ENCODE measurements around the gene TTC33. TPM values are rescaled to one million over a fixed set of nuclear protein-coding genes. Genes with fewer than 3 reads are reported as not detected.
"Not testable (repeated sequence)": the region's sequence is repeated elsewhere in the genome, so short reads cannot be mapped to it uniquely, and the experiment has no call there.

Gene TTC33
- total and polyA plus RNA-seq, 2 of the 13 experiments (the other 11 are each of a cell fraction or from before 2014, with no cell fraction given): 4.5 to 20.0 TPM

DNA sequence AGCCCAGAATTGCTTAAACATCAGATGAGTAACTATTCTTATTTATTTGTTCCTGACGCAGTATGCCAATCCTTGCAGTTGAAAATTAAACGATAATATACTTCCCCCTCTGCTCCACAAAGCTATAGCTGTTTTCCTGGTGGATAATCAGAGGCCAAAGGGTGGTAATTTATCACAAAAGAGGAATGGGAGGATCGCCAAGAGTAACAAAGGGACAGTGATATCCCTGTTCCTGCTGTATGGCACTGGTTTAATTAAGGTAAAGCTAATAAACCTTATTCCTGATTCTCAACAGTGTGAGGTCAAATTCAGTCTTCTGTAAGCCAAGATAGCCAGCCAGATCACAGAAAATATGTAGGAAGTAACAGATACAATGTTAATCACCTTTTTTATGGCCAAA lies 109.5 kb downstream of the TTC33 start (continued):
- TF ChIP-seq, protein P1, sequence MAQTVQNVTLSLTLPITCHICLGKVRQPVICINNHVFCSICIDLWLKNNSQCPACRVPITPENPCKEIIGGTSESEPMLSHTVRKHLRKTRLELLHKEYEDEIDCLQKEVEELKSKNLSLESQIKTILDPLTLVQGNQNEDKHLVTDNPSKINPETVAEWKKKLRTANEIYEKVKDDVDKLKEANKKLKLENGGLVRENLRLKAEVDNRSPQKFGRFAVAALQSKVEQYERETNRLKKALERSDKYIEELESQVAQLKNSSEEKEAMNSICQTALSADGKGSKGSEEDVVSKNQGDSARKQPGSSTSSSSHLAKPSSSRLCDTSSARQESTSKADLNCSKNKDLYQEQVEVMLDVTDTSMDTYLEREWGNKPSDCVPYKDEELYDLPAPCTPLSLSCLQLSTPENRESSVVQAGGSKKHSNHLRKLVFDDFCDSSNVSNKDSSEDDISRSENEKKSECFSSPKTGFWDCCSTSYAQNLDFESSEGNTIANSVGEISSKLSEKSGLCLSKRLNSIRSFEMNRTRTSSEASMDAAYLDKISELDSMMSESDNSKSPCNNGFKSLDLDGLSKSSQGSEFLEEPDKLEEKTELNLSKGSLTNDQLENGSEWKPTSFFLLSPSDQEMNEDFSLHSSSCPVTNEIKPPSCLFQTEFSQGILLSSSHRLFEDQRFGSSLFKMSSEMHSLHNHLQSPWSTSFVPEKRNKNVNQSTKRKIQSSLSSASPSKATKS (CRISPR knock-in tag; IDR thresholded peaks at IDR 0.05): no peak
- TF ChIP-seq, protein P2, sequence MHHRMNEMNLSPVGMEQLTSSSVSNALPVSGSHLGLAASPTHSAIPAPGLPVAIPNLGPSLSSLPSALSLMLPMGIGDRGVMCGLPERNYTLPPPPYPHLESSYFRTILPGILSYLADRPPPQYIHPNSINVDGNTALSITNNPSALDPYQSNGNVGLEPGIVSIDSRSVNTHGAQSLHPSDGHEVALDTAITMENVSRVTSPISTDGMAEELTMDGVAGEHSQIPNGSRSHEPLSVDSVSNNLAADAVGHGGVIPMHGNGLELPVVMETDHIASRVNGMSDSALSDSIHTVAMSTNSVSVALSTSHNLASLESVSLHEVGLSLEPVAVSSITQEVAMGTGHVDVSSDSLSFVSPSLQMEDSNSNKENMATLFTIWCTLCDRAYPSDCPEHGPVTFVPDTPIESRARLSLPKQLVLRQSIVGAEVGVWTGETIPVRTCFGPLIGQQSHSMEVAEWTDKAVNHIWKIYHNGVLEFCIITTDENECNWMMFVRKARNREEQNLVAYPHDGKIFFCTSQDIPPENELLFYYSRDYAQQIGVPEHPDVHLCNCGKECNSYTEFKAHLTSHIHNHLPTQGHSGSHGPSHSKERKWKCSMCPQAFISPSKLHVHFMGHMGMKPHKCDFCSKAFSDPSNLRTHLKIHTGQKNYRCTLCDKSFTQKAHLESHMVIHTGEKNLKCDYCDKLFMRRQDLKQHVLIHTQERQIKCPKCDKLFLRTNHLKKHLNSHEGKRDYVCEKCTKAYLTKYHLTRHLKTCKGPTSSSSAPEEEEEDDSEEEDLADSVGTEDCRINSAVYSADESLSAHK (CRISPR knock-in tag; IDR thresholded peaks at IDR 0.05; ENCODE audit: borderline replicate concordance): no peak
- TF ChIP-seq ZNF121 (CRISPR knock-in tag; IDR thresholded peaks at IDR 0.05) (no peak), SCMH1 (CRISPR knock-in tag; IDR thresholded peaks at IDR 0.05; ENCODE audit: borderline replicate concordance) (no peak), ZNF761 (CRISPR knock-in tag; conservative IDR thresholded peaks at IDR 0.05) (no peak), MEIS1 (CRISPR knock-in tag; IDR thresholded peaks at IDR 0.05; ENCODE audit: borderline replicate concordance) (no peak), ZNF546 (CRISPR knock-in tag; conservative IDR thresholded peaks at IDR 0.05) (no peak), ZNF780A (CRISPR knock-in tag; IDR thresholded peaks at IDR 0.05) (no peak)
- TF ChIP-seq, protein P3, sequence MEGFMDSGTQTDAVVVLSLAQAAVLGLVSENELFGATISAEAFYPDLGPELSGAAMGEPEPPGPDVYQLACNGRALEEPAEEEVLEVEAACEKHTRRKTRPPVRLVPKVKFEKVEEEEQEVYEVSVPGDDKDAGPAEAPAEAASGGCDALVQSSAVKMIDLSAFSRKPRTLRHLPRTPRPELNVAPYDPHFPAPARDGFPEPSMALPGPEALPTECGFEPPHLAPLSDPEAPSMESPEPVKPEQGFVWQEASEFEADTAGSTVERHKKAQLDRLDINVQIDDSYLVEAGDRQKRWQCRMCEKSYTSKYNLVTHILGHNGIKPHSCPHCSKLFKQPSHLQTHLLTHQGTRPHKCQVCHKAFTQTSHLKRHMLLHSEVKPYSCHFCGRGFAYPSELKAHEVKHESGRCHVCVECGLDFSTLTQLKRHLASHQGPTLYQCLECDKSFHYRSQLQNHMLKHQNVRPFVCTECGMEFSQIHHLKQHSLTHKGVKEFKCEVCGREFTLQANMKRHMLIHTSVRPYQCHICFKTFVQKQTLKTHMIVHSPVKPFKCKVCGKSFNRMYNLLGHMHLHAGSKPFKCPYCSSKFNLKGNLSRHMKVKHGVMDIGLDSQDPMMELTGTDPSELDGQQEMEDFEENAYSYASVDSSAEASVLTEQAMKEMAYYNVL (CRISPR knock-in tag; IDR thresholded peaks at IDR 0.05; ENCODE audit: borderline replicate concordance): no peak

DNA sequence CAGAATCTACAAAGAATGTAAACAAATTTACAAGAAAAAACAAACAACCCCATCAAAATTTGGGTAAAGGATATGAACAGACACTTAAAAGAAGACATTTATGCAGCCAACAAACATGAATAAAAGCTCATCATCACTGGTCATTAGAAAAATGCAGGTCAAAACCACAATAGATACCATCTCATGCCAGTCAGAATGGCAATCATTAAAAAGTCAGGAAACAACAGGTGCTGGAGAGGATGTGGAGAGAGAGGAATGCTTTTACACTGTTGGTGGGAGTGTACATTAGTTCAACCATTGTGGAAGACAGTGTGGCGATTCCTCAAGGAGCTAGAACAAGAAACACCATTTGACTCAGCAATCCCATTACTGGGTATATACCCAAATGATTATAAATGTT lies 116.2 kb downstream of the TTC33 start:
- BruUV-seq (replicated peaks); H3K9me3 ChIP-seq (ENCODE audit: low read length); in situ Hi-C loops (cut with HindIII; ENCODE audit: extremely low pct_ligation_motif_present, low pct_unique_long_range_greater_than_20kb); intact Hi-C loops (cut with micrococcal nuclease; ENCODE audit: unreplicated experiment); ATAC-seq; H3K4me1 ChIP-seq (ENCODE audit: insufficient read depth, low read length); POLR2A ChIA-PET; CTCF ChIA-PET (ENCODE audit: low intra/inter-chr PET ratio, low total read pairs); H2AFZ ChIP-seq (ENCODE audit: low read length); H3K4me3 ChIP-seq (replicated peaks in 1 of 3; ENCODE audit: insufficient read depth in 1 of 3, low read depth in 2 of 3, low read length in 3 of 3); H3K9ac ChIP-seq (ENCODE audit: insufficient read depth, low read depth, low read length); H3K4me2 ChIP-seq (ENCODE audit: low read depth, low read length); FAIRE-seq; H4K20me1 ChIP-seq (ENCODE audit: insufficient read depth, low read length); H3K79me2 ChIP-seq (ENCODE audit: insufficient read depth, low read length); DNase-seq (ENCODE audit: low spot score); H3K27ac ChIP-seq (ENCODE audit: extremely low read length, insufficient read depth, low read length); H3K36me3 ChIP-seq (replicated peaks in 1 of 2; ENCODE audit: control insufficient read depth in 1 of 2, insufficient read depth in 2 of 2, low read length in 2 of 2); H3K27me3 ChIP-seq (ENCODE audit: control insufficient read depth in 1 of 2, insufficient read depth in 2 of 2, low read length in 2 of 2): not testable (repeated sequence)
- WGBS (ENCODE audit: low lambda C conversion rate): 0% methylated on average over 1 of the region's 1 CpG
